GM13976 (cell line): ENCODE measurements around the gene RAB24.
"Not testable (repeated sequence)": the region's sequence is repeated elsewhere in the genome, so short reads cannot be mapped to it uniquely, and the experiment has no call there.

ENCODE experiments used
- DNase-seq: peaks from one replicate; pipeline ENCODE4 v3.0.0; 2012; ENCODE audit warnings: low spot score
- in situ Hi-C: fragments of 300-500 bp; cut with MboI; formaldehyde crosslinking; loops from one replicate; pipeline ENCODE4 v1.12.0; 2022; ENCODE audit warnings: low sequenced_read_pairs, mixed read lengths, inconsistent platforms; ENCODE audit not compliant: unreplicated experiment
- TF ChIP-seq, protein P1 (sequence below): IDR thresholded peaks from 2 replicates; pipeline ENCODE4 v1.5.1; 2012; ENCODE audit warnings: borderline replicate concordance, mild to moderate bottlenecking; ENCODE audit not compliant: insufficient read depth; ENCODE audit errors: extremely low read depth, missing control alignments, control extremely low read depth

The RAB24 gene

GRCh38 chr5:177264178-177264577 lies 39.3 kb downstream of the RAB24 start:
- no peak for DNase-seq
- in situ Hi-C loops = no loop called here
- TF ChIP-seq, protein P1, sequence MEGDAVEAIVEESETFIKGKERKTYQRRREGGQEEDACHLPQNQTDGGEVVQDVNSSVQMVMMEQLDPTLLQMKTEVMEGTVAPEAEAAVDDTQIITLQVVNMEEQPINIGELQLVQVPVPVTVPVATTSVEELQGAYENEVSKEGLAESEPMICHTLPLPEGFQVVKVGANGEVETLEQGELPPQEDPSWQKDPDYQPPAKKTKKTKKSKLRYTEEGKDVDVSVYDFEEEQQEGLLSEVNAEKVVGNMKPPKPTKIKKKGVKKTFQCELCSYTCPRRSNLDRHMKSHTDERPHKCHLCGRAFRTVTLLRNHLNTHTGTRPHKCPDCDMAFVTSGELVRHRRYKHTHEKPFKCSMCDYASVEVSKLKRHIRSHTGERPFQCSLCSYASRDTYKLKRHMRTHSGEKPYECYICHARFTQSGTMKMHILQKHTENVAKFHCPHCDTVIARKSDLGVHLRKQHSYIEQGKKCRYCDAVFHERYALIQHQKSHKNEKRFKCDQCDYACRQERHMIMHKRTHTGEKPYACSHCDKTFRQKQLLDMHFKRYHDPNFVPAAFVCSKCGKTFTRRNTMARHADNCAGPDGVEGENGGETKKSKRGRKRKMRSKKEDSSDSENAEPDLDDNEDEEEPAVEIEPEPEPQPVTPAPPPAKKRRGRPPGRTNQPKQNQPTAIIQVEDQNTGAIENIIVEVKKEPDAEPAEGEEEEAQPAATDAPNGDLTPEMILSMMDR = no peak

DNA sequence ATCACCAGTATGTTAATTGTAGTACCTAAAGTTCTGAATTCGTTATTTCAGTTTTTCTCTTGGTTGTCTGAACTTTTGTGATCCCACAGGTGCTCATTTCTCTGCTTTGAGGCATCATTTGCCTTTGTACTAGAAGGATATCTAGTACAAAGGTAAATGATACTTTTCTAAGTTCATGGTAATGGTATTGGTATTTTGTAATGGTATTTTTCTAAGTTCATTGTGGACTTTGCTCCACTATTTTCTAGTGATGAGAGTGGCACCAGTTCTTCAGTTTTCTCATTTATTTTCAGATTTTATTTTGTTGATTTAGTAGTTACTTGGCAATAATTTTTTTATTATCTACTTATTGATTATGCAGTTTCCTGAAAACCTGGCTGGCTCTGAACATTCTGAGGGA lies 42.0 kb downstream of the RAB24 start:
- TF ChIP-seq, protein P1 = no peak
- in situ Hi-C loops = no loop called here

GRCh38 chr5:177260961-177261360 lies 42.6 kb downstream of the RAB24 start:
- in situ Hi-C loops = no loop called here
- no peak for DNase-seq
- TF ChIP-seq, protein P1 = no peak

More for the DNA sequence above, 42.0 kb downstream of the RAB24 start:
- no peak for DNase-seq

DNA sequence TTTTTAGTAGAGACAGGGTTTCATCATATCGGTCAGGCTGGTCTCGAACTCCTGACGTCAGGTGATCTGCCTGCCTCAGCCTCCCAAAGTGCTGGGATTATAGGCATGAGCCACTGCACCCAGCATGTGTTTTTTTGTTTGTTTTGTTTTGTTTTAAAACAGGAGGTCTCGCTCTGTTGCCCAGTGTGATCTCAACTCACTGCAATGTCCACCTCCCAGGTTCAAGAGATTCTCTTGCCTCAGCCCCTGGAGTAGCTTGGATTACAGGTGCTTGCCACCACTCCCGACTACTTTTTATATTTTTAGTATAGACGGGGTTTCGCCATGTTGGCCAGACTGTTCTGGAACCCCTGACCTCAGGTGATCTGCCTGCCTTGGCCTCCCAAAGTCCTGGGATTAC lies 44.8 kb downstream of the RAB24 start:
- in situ Hi-C loops, DNase-seq: not testable (repeated sequence)

- in situ Hi-C loops = no loop called here
- DNase-seq = no peak
- TF ChIP-seq, protein P1 = no peak
Measured at GRCh38 chr5:177256296-177256695, 47.2 kb downstream of the RAB24 start.

- no peak for DNase-seq
- TF ChIP-seq, protein P1 = no peak
- in situ Hi-C loops = no loop called here
Measured at GRCh38 chr5:177253252-177253651, 50.3 kb downstream of the RAB24 start.
